PC-3 (cell line): Measurements from ENCODE around the gene SEC31B. TPM values are rescaled to one million over a fixed set of nuclear protein-coding genes. Genes with fewer than 3 reads are reported as not detected.

Source experiments
- ATAC-seq: fragments of 200-7000 bp; cut with Tn5 transposase; 2 replicates; pipeline ENCODE4 v1.9.1; 2020; ENCODE audit warnings: mild to moderate bottlenecking, moderate library complexity
- BruUV-seq: library from RNA; stranded (reverse); fragments of 400-500 nt; replicated peaks from 2 replicates; lab custom pipeline; 2021; lab: Mats Ljungman, UMichigan
- CTCF ChIA-PET: fragments of 300-600 bp; sonication (Branson Sonifier 250); formaldehyde crosslinking; loops from one replicate; lab custom pipeline; 2022; ENCODE audit warnings: antibody characterized with exemption; lab: Charles Lee
- POLR2A ChIA-PET: fragments of 300-600 bp; sonication (Branson Sonifier 250); formaldehyde crosslinking; loops from one replicate; lab custom pipeline; 2022; ENCODE audit warnings: antibody characterized with exemption; ENCODE audit not compliant: unreplicated experiment; lab: Charles Lee
- DNase-seq: peaks from one replicate; pipeline ENCODE4 v3.0.0-alpha.2; 2015
- H2AFZ ChIP-seq: fragments of 300-600 bp; sonication (generic); 2 replicates; pipeline ENCODE4 v1.6.0; 2016; ENCODE audit warnings: antibody characterized with exemption, low read length
- H3F3A ChIP-seq: fragments of 300-600 bp; sonication (generic); one replicate; pipeline ENCODE4 v1.6.0; 2017; ENCODE audit warnings: antibody characterized with exemption, low read length, control low read depth, mild to moderate bottlenecking; ENCODE audit not compliant: unreplicated experiment
- H3K27ac ChIP-seq: fragments of 300-600 bp; sonication (generic); 2 replicates; pipeline ENCODE4 v1.5.1; 2016; ENCODE audit warnings: mild to moderate bottlenecking, low read length
- H3K27me3 ChIP-seq: fragments of 300-600 bp; sonication (generic); 2 replicates; pipeline ENCODE4 v1.6.1; 2016; ENCODE audit warnings: low read length, mixed read lengths
- H3K36me3 ChIP-seq: fragments of 300-600 bp; sonication (generic); 2 replicates; pipeline ENCODE4 v1.6.1; 2016; ENCODE audit warnings: low read depth, mixed run types, low read length, mixed read lengths
- H3K4me1 ChIP-seq: fragments of 300-600 bp; sonication (generic); 2 replicates; pipeline ENCODE4 v1.5.1; 2016; ENCODE audit warnings: low read length; ENCODE audit not compliant: insufficient read depth
- H3K4me2 ChIP-seq: fragments of 300-600 bp; sonication (generic); 2 replicates; pipeline ENCODE4 v1.6.0; 2016; ENCODE audit warnings: low read length
- H3K4me3 ChIP-seq: fragments of 300-600 bp; sonication (generic); 2 replicates; pipeline ENCODE4 v1.5.1; 2016; ENCODE audit warnings: mild to moderate bottlenecking, low read length, mixed read lengths
- H3K79me2 ChIP-seq: fragments of 300-600 bp; sonication (generic); 2 replicates; pipeline ENCODE4 v1.6.1; 2017; ENCODE audit warnings: low read length, mixed read lengths
- H3K9ac ChIP-seq: fragments of 300-600 bp; sonication (generic); 2 replicates; pipeline ENCODE4 v1.6.0; 2016; ENCODE audit warnings: mild to moderate bottlenecking, low read length
- H3K9me2 ChIP-seq: fragments of 300-600 bp; sonication (generic); replicated peaks from 2 replicates; pipeline ENCODE4 v1.6.1; 2016; ENCODE audit warnings: mixed run types, low read length, mixed read lengths
- H3K9me3 ChIP-seq: fragments of 300-600 bp; sonication (generic); 2 replicates; pipeline ENCODE4 v1.6.1; 2016; ENCODE audit warnings: low read length, mixed read lengths
- H4K20me1 ChIP-seq: fragments of 300-600 bp; sonication (generic); 2 replicates; pipeline ENCODE4 v1.6.1; 2016; ENCODE audit warnings: low read length, mixed read lengths
- EZH2 ChIP-seq: fragments of 300-600 bp; sonication (generic); IDR thresholded peaks from one replicate; pipeline ENCODE4 v1.6.1; 2017; ENCODE audit warnings: antibody characterized with exemption, mild to moderate bottlenecking, low read length; ENCODE audit not compliant: unreplicated experiment
- EZH2phosphoT487 ChIP-seq: fragments of 300-600 bp; sonication (generic); IDR thresholded peaks from 2 replicates; pipeline ENCODE4 v1.6.1; 2018; ENCODE audit warnings: mild to moderate bottlenecking, antibody characterized with exemption, low read length, borderline replicate concordance
- intact Hi-C: fragments of 100-400 bp; cut with micrococcal nuclease; formaldehyde crosslinking; loops from 2 replicates; pipeline ENCODE4 v1.9.0; 2023
- total RNA-seq: library from RNA; depleted of rRNA; stranded (reverse); fragments of >200 nt; gene quantifications from 2 replicates; pipeline ENCODE4 v1.2.3, GENCODE V29; 2014
- TF ChIP-seq, protein P1 (sequence below): fragments of 300-600 bp; sonication (generic); conservative IDR thresholded peaks from 2 replicates; pipeline ENCODE4 v1.5.1; 2017; ENCODE audit warnings: antibody characterized with exemption, low read depth, mild to moderate bottlenecking, low read length

Gene SEC31B
- total RNA-seq, 1 experiment from 2014 or later = 1.6 TPM

DNA sequence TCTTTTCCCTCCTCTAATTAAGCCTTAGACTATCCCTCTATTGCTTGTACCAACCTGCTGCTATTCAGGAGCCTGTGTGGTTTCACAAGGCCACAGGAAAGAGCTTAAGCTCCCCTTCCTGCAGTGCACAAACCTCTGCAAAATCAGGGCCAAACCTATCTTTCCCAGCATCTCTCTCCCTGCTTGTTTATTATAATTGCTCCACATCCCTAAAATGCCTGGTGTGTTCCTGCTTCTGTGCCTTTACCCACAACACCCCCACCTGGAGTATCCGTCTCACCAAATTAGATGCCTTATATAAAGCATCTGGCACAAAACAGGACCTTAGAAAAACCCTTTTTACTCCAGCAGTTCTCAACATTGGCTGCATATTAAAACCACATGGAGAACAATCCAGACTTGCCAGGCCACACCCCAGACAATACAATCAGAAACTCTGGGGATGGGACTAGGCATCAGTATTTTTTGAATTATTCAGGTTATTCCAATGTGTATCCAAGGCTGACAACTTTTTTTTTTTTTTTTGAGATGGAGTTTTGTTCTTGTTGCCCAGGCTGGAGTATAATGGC is 16.7 kb downstream of the SEC31B start:
- ChIA-PET CTCF (interaction anchor here (0.8 kb wide), 1 partner anchor 186 kb away, joined by 3 read pairs; no protein-coding TSS in a partner anchor), POLR2A (no interaction called here)
- no peak overlapping the region for H3K4me2 ChIP-seq
- no peak overlapping the region for H3K27ac ChIP-seq
- no peaks in the 10 kb centered on the region for H3K27me3 ChIP-seq
- intact Hi-C loops = no loop called here
- H3K36me3 ChIP-seq = no peaks in the 10 kb centered on the region
- H3K9me2 ChIP-seq = no peaks in the 10 kb centered on the region
- H3K9ac ChIP-seq = no peak overlapping the region
- ATAC-seq (no peak), DNase-seq (no peak)
- BruUV-seq = no TSS peak
- TF ChIP-seq EZH2phosphoT487 (no peak), EZH2 (no peak)
- no peaks in the 10 kb centered on the region for H3K9me3 ChIP-seq
- no peak overlapping the region for H3K4me3 ChIP-seq
- no peaks in the 10 kb centered on the region for H3K79me2 ChIP-seq
- H3K4me1 ChIP-seq = peaks cover 5% of the 10 kb centered on the region; the same call in 1 of the 2 replicates
- no peaks in the 10 kb centered on the region for H3F3A ChIP-seq
- H2AFZ ChIP-seq = no peak overlapping the region
- no peaks in the 10 kb centered on the region for H4K20me1 ChIP-seq

DNA sequence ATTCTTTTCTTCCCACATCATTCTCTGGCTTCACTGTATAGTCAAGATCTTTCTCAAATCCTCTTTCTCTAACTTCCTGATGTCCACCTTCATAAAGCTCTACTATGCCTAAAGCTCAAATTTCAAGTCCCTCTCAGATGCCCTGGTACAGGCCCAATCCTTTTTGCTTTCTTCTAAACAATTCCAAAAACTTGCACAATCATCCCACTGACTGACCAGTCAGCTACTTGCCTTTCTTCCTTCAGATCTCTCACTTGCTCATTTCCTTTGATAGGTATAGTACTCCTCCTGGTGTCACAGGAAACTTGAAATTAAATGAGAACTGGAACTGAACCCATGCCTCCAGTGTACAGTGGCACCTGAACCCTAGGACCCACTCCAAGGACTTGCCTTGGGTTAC is 18.2 kb downstream of the SEC31B start:
- no peak for ATAC-seq
- Histone ChIP-seq H3K36me3 (no peaks in the 10 kb centered on the region), H3K79me2 (no peaks in the 10 kb centered on the region), H3K9me3 (no peaks in the 10 kb centered on the region), H3K4me3 (no peak overlapping the region), H3K4me2 (no peak overlapping the region), H4K20me1 (no peaks in the 10 kb centered on the region), H3K4me1 (no peaks in the 10 kb centered on the region), H2AFZ (no peak overlapping the region), H3K27ac (no peak overlapping the region), H3K9ac (no peak overlapping the region), H3K27me3 (no peaks in the 10 kb centered on the region), H3K9me2 (no peaks in the 10 kb centered on the region), H3F3A (no peaks in the 10 kb centered on the region)
- TF ChIP-seq EZH2phosphoT487 (no peak), EZH2 (no peak)
- TF ChIP-seq, protein P1, sequence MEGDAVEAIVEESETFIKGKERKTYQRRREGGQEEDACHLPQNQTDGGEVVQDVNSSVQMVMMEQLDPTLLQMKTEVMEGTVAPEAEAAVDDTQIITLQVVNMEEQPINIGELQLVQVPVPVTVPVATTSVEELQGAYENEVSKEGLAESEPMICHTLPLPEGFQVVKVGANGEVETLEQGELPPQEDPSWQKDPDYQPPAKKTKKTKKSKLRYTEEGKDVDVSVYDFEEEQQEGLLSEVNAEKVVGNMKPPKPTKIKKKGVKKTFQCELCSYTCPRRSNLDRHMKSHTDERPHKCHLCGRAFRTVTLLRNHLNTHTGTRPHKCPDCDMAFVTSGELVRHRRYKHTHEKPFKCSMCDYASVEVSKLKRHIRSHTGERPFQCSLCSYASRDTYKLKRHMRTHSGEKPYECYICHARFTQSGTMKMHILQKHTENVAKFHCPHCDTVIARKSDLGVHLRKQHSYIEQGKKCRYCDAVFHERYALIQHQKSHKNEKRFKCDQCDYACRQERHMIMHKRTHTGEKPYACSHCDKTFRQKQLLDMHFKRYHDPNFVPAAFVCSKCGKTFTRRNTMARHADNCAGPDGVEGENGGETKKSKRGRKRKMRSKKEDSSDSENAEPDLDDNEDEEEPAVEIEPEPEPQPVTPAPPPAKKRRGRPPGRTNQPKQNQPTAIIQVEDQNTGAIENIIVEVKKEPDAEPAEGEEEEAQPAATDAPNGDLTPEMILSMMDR = no peak
- no peak for DNase-seq
- POLR2A ChIA-PET = no interaction called here
- no TSS peak for BruUV-seq
- intact Hi-C loops = no loop called here
- CTCF ChIA-PET = no interaction called here

DNA sequence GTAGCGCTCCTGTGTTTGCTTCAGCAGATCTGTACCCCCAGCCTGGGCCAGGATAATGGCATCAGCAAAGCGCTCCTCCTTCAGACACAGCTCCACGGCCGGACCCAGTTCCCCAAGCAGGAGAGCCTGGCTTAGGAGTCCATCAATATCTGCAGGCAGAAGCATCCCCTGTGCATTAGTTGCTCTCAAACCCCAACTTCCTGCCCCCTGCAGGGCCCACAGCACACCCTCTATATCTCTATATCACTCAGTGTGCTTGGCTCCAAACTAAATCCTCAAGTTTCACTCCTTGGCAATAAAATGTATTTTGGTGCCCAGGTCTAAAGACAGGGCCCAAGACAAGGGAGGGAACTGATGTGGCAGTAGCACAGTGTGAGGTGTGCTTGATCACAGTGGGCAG is 21.6 kb downstream of the SEC31B start:
- no peaks in the 10 kb centered on the region for H3K4me1 ChIP-seq
- H3K27ac ChIP-seq = no peak overlapping the region
- DNase-seq (no peak), ATAC-seq (no peak)
- no peak for TF ChIP-seq EZH2
- TF ChIP-seq, protein P1 = no peak
- TF ChIP-seq EZH2phosphoT487 = no peak
- H4K20me1 ChIP-seq = no peaks in the 10 kb centered on the region
- H2AFZ ChIP-seq = no peak overlapping the region
- CTCF ChIA-PET = no interaction called here
- no peaks in the 10 kb centered on the region for H3K36me3 ChIP-seq
- H3K4me2 ChIP-seq = no peak overlapping the region
- H3F3A ChIP-seq = no peaks in the 10 kb centered on the region
- no peaks in the 10 kb centered on the region for H3K9me3 ChIP-seq
- no peaks in the 10 kb centered on the region for H3K27me3 ChIP-seq
- POLR2A ChIA-PET = no interaction called here
- no peaks in the 10 kb centered on the region for H3K79me2 ChIP-seq
- BruUV-seq = no TSS peak
- H3K9ac ChIP-seq = no peak overlapping the region
- no peak overlapping the region for H3K4me3 ChIP-seq
- no peaks in the 10 kb centered on the region for H3K9me2 ChIP-seq
- intact Hi-C loops = no loop called here
